ENCODE results near the gene YWHAQ. TPM values are rescaled to one million over a fixed set of nuclear protein-coding genes. Genes with fewer than 3 reads are reported as not detected.
"Not testable (repeated sequence)": the region's sequence is repeated elsewhere in the genome, so short reads cannot be mapped to it uniquely, and the experiment has no call there.

The YWHAQ gene
- total and polyA plus RNA-seq, 2 donors (not counting 1 experiment from before 2014, with no cell fraction given): 68.7 to 126 TPM

DNA sequence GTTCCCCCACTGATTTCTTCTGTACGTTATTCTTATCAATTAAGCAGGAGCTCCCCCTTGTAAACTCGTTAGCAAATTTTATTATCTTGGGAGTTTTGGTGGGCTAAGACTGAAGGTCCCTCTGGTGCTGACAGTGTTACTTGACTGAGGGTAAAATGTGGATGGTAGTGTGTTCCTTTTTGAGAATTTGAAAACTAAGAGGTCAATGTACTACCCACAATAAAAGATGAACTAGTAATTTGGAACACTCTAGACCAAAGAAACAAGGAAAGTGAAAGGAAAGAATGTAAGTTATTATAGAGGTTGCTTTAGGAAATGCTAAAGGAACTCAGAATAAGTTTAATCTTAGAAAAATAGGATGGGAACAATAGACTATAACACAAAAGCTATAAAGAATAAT is 35.1 kb downstream of the YWHAQ start:
- WGBS (ENCODE audit: insufficient coverage): no CpG with 5 or more reads among the region's 2 CpGs
- H3K4me3 ChIP-seq (ENCODE audit: control extremely low read depth in 1 of 5, extremely low read depth in 1 of 5, insufficient read depth in 1 of 5, low read depth in 2 of 5, low read length in 4 of 5): no peak overlapping the region
- peaks cover 15 to 17% of the 10 kb centered on the region in 2 donors for H3K4me1 ChIP-seq (ENCODE audit: control insufficient read depth in 2 of 2, insufficient read depth in 2 of 2, low read length in 2 of 2)
- peaks cover 10% of the 10 kb centered on the region for H3K9me3 Mint-ChIP-seq (ENCODE audit: insufficient read depth)
- H3K4me3 Mint-ChIP-seq: peak overlapping the region; percentile 44
- intact Hi-C loops (cut with micrococcal nuclease): loop anchor here (5.0 kb wide), 1 partner anchor 37 kb away; the partner anchor contains the start of gene YWHAQ
- H3K4me1 Mint-ChIP-seq: peaks cover 28% of the 10 kb centered on the region
- ChIA-PET CTCF (interaction anchor here (0.6 kb wide), 1 partner anchor 92 kb away, joined by 6 read pairs; no protein-coding TSS in a partner anchor), POLR2A (interaction anchor here (1.4 kb wide), 1 partner anchor 35 kb away, joined by 3 read pairs; the partner anchor contains the start of gene YWHAQ)
- H3K36me3 ChIP-seq (replicated peaks in 1 of 2; ENCODE audit: control extremely low read depth in 1 of 2, control insufficient read depth in 1 of 2, extremely low read depth in 1 of 2, insufficient read depth in 2 of 2, low read length in 1 of 2): peaks cover 13 to 24% of the 10 kb centered on the region in 2 experiments
- H3K4me2 ChIP-seq (replicated peaks; ENCODE audit: low read depth, low read length, poor library complexity, severe bottlenecking): no peak overlapping the region
- H3K27me3 Mint-ChIP-seq: no peaks in the 10 kb centered on the region
- no peak overlapping the region for H3K27ac ChIP-seq (ENCODE audit: low read length in 2 of 2)
- peaks cover 20% of the 10 kb centered on the region for H4K20me1 ChIP-seq (ENCODE audit: control insufficient read depth, insufficient read depth, low read length, poor library complexity, severe bottlenecking)
- no peaks in the 10 kb centered on the region for H3K27me3 ChIP-seq (replicated peaks in 1 of 4; ENCODE audit: control extremely low read depth in 1 of 4, control insufficient read depth in 3 of 4, insufficient read depth in 4 of 4, low read length in 3 of 4)
- no peak for ATAC-seq (ENCODE audit: low read depth)
- peaks cover 83% of the 10 kb centered on the region for H3K79me2 ChIP-seq (ENCODE audit: control insufficient read depth, insufficient read depth, low read length)
- peak overlapping the region; percentile 46 for H3K27ac Mint-ChIP-seq
- peaks cover 6 to 8% (median 8%) of the 10 kb centered on the region in 3 donors for H3K9me3 ChIP-seq (ENCODE audit: control extremely low read depth in 1 of 3, control insufficient read depth in 2 of 3, insufficient read depth in 1 of 3, low read length in 2 of 3)
- no peak overlapping the region for H2AFZ ChIP-seq (ENCODE audit: insufficient read depth, low read depth, low read length, poor library complexity, severe bottlenecking)
- no peak overlapping the region for H3K9ac ChIP-seq (ENCODE audit: low read length)
- TF ChIP-seq CTCF (IDR thresholded peaks at IDR 0.05) (no peak), EZH2 (IDR thresholded peaks at IDR 0.05; ENCODE audit: borderline replicate concordance, insufficient read depth, low read depth, low read length, poor library complexity, severe bottlenecking) (no peak)
- DNase-seq: no peak

DNA sequence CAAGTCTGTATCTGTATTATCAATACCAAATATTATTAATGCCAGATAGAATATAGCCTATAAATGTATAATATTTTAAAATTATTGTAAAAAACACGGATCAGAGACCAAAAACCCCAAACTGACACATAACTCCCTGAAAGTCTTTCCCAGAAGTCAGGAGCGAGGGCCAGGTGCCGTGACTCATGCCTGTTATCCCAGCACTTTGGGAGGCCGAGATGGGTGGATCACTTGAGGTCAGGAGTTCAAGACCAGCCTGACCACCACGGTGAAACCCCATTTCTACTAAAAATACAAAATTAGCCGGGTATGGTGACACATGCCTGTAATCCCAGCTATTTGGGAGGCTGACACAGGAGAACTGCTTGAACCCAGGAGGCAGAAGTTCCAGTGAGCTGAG is 35.5 kb downstream of the YWHAQ start:
- not testable (repeated sequence) for H3K27ac Mint-ChIP-seq

More for the DNA sequence above, 35.5 kb downstream of the YWHAQ start:
- not testable (repeated sequence) for H3K9me3 ChIP-seq (ENCODE audit: control extremely low read depth in 1 of 3, control insufficient read depth in 2 of 3, insufficient read depth in 1 of 3, low read length in 2 of 3); H3K27me3 ChIP-seq (replicated peaks in 1 of 4; ENCODE audit: control extremely low read depth in 1 of 4, control insufficient read depth in 3 of 4, insufficient read depth in 4 of 4, low read length in 3 of 4); H3K4me2 ChIP-seq (replicated peaks; ENCODE audit: low read depth, low read length, poor library complexity, severe bottlenecking); ATAC-seq (ENCODE audit: low read depth); H3K9ac ChIP-seq (ENCODE audit: low read length); H3K27ac ChIP-seq (ENCODE audit: low read length in 2 of 2); DNase-seq; H3K9me3 Mint-ChIP-seq (ENCODE audit: insufficient read depth); H3K4me3 Mint-ChIP-seq; H2AFZ ChIP-seq (ENCODE audit: insufficient read depth, low read depth, low read length, poor library complexity, severe bottlenecking); H3K27me3 Mint-ChIP-seq; H3K4me3 ChIP-seq (ENCODE audit: control extremely low read depth in 1 of 5, extremely low read depth in 1 of 5, insufficient read depth in 1 of 5, low read depth in 2 of 5, low read length in 4 of 5)
- H3K36me3 ChIP-seq (replicated peaks in 1 of 2; ENCODE audit: control extremely low read depth in 1 of 2, control insufficient read depth in 1 of 2, extremely low read depth in 1 of 2, insufficient read depth in 2 of 2, low read length in 1 of 2): peaks cover 12 to 21% of the 10 kb centered on the region in 2 experiments
- CTCF ChIA-PET: interaction anchor here (0.8 kb wide), 1 partner anchor 11 kb away, joined by 3 read pairs; no protein-coding TSS in a partner anchor
- POLR2A ChIA-PET: interaction anchor here (0.6 kb wide), 1 partner anchor 66 kb away, joined by 3 read pairs; no protein-coding TSS in a partner anchor
- H3K79me2 ChIP-seq (ENCODE audit: control insufficient read depth, insufficient read depth, low read length): peaks cover 78% of the 10 kb centered on the region
- 93% methylated on average over 5 of the region's 6 CpGs for WGBS (ENCODE audit: insufficient coverage)
- intact Hi-C loops (cut with micrococcal nuclease): loop anchor here (5.0 kb wide), 1 partner anchor 37 kb away; the partner anchor contains the start of gene YWHAQ
- peaks cover 15 to 17% of the 10 kb centered on the region in 2 donors for H3K4me1 ChIP-seq (ENCODE audit: control insufficient read depth in 2 of 2, insufficient read depth in 2 of 2, low read length in 2 of 2)
- H3K4me1 Mint-ChIP-seq: peaks cover 28% of the 10 kb centered on the region
- H4K20me1 ChIP-seq (ENCODE audit: control insufficient read depth, insufficient read depth, low read length, poor library complexity, severe bottlenecking): peaks cover 20% of the 10 kb centered on the region

Data from B cell (primary cell).